Peyer's patch (tissue), 4 donors: Measurements from ENCODE around the gene GTF3C5. TPM values are rescaled to one million over a fixed set of nuclear protein-coding genes. Genes with fewer than 3 reads are reported as not detected.

Source experiments
- DNase-seq, 3 donors: peaks; one replicate each; pipeline ENCODE4 v3.0.0-alpha.2; 2017 to 2019
- H3K27ac ChIP-seq, 4 donors: fragments of 200-600 bp; sonication (generic); one replicate each; pipeline ENCODE4 v1.5.1; 2016 to 2019
- H3K27me3 ChIP-seq, 2 donors: fragments of 200-600 bp; sonication (generic); one replicate each; pipeline ENCODE4 v1.5.1; 2019
- H3K36me3 ChIP-seq, 3 donors: fragments of 200-600 bp; sonication (generic); one replicate each; pipeline ENCODE4 v1.5.1; 2016 to 2019
- H3K4me1 ChIP-seq, 4 donors: fragments of 200-600 bp; sonication (generic); one replicate each; pipeline ENCODE4 v1.5.1; 2016 to 2019
- H3K4me3 ChIP-seq, 4 donors: fragments of 200-600 bp; sonication (generic); 1 replicate in 3 of 4; 2 replicates in 1 of 4; pipeline ENCODE4 v1.5.1; 2016 to 2019; ENCODE audit warnings: mild to moderate bottlenecking in 1 of 4
- H3K9me3 ChIP-seq, 4 donors: fragments of 200-600 bp; sonication (generic); one replicate each; pipeline ENCODE4 v1.5.1; 2016 to 2019; ENCODE audit warnings: mild to moderate bottlenecking in 1 of 4
- POLR2A ChIP-seq, 2 donors: fragments of 450-650 bp; IDR thresholded peaks; one replicate each; pipeline ENCODE4 v1.5.1; 2017; ENCODE audit warnings: antibody characterized with exemption in 2 of 2, mild to moderate bottlenecking in 2 of 2, moderate library complexity in 2 of 2
- total RNA-seq, 4 donors: library from RNA; depleted of rRNA; stranded (reverse); fragments of >200 nt; gene quantifications; one replicate each; pipeline ENCODE4 v1.1.0, GENCODE V29; 2016
- TF ChIP-seq, protein P1 (sequence below), 6 experiments: fragments of 450-650 bp in 4 of 6; fragments of 200-600 bp in 2 of 6; sonication (generic) in 1 of 6; IDR thresholded peaks; one replicate each; pipeline ENCODE4 v1.5.1; 2017 to 2019; ENCODE audit warnings: antibody characterized with exemption in 6 of 6, mild to moderate bottlenecking in 3 of 6, moderate library complexity in 1 of 6

Gene GTF3C5
- total RNA-seq, 4 donors from 2014 or later, result 63.7 to 103 (median 73.5) TPM

DNA sequence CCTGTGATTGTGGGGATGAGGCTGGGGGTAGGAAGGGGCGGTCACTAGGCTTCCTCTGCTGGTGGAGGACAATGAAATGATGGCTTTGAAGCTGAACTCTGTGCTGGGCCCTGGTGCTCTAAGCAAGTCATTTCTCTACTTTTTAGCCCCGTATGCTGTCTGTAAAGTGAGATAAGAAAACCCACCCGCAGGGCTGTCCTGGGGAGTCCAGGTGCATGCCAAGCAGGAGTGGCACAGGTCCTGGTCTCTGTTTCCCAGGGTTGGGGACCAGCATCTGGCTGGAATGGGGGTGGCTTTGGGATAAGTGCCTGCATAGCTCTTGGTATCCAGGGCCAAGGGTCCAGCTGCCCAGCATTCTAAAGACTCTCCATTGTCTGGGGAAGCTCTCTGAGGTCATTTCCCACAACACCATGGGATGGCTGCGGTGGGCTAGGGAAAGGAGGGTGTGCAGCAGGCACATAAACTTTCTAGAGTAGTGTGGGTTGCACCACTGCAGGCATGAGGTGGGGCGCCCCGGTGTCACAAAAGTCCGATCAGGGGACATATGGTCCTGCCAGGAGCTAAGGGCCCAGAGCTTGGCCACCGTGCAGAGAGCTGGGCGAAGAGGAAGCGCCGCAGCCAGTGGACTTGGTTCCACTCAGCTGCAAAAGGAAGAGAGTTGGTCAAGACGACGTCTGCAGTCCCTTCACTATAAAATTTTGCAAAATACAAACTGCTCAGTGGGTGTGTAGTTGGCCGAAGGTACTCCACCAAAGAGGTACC, 25.6 kb upstream of the GTF3C5 start:
- no peak overlapping the region for H3K4me3 ChIP-seq
- TF ChIP-seq, protein P1, sequence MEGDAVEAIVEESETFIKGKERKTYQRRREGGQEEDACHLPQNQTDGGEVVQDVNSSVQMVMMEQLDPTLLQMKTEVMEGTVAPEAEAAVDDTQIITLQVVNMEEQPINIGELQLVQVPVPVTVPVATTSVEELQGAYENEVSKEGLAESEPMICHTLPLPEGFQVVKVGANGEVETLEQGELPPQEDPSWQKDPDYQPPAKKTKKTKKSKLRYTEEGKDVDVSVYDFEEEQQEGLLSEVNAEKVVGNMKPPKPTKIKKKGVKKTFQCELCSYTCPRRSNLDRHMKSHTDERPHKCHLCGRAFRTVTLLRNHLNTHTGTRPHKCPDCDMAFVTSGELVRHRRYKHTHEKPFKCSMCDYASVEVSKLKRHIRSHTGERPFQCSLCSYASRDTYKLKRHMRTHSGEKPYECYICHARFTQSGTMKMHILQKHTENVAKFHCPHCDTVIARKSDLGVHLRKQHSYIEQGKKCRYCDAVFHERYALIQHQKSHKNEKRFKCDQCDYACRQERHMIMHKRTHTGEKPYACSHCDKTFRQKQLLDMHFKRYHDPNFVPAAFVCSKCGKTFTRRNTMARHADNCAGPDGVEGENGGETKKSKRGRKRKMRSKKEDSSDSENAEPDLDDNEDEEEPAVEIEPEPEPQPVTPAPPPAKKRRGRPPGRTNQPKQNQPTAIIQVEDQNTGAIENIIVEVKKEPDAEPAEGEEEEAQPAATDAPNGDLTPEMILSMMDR (IDR thresholded peaks at IDR 0.05), result no peak
- TF ChIP-seq POLR2A (IDR thresholded peaks at IDR 0.05), result no peak
- H3K4me1 ChIP-seq, result no peaks in the 10 kb centered on the region
- H3K27ac ChIP-seq, result no peak overlapping the region
- H3K9me3 ChIP-seq, result no peaks in the 10 kb centered on the region
- DNase-seq, result peak in 1 of 3 donors; percentile 26
- no peaks in the 10 kb centered on the region for H3K36me3 ChIP-seq
- no peaks in the 10 kb centered on the region for H3K27me3 ChIP-seq

DNA sequence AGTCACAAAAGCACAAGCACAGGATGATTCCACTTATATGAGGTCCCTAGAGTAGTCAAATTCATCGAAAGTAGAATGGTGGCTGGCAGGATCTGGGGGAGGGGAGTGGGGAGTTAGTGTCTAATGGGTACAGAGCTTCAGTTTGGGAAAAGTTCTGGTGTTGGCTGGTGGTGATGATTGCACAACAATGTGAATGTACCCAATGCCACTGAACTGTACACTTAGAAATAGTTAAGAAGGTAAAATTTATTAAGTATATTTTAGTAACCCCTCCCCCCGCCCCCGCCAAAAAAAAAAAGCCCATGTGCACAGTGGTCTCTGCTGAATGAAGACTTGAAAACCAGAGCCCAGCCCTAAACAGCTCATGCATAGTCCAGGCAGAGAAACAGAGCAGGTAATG, 24.8 kb upstream of the GTF3C5 start:
- no peak overlapping the region for H3K27ac ChIP-seq
- TF ChIP-seq, protein P1 (IDR thresholded peaks at IDR 0.05), result no peak
- TF ChIP-seq POLR2A (IDR thresholded peaks at IDR 0.05), result no peak
- no peaks in the 10 kb centered on the region for H3K36me3 ChIP-seq
- no peaks in the 10 kb centered on the region for H3K27me3 ChIP-seq
- H3K4me3 ChIP-seq, result no peak overlapping the region
- H3K4me1 ChIP-seq, result no peaks in the 10 kb centered on the region
- no peak for DNase-seq
- no peaks in the 10 kb centered on the region for H3K9me3 ChIP-seq

DNA sequence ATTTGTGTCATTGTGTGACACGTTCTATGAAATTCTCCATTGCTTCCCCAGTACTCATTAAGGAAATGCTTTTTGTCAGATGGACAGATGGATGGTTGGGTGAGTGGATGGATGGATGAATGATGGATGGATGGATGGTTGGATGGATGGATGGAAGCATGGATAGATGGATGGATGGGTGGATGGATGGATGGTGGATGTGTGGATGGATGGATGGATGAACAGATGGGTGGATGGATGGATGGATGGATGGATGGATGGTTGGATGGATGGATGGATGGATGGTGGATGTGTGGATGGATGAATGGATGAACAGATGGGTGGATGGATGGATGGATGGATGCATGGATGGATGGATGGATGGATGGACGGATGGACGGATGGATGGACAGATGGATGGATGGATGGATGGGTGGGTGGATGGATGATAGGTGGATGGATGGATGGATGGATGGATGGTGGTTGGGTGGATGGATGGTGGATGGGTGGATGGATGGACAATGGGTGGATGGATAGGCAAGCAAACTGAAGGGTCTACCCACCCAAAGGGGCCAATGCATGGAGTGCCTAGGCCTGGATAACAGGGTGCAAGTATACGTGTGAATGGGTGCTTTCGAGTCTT, 24.0 kb upstream of the GTF3C5 start:
- H3K27me3 ChIP-seq, result no peaks in the 10 kb centered on the region
- no peaks in the 10 kb centered on the region for H3K4me1 ChIP-seq
- H3K36me3 ChIP-seq, result no peaks in the 10 kb centered on the region
- DNase-seq, result no peak
- no peak overlapping the region for H3K4me3 ChIP-seq
- TF ChIP-seq POLR2A (IDR thresholded peaks at IDR 0.05), result no peak
- TF ChIP-seq, protein P1 (IDR thresholded peaks at IDR 0.05), result no peak
- no peak overlapping the region for H3K27ac ChIP-seq
- H3K9me3 ChIP-seq, result no peaks in the 10 kb centered on the region

DNA sequence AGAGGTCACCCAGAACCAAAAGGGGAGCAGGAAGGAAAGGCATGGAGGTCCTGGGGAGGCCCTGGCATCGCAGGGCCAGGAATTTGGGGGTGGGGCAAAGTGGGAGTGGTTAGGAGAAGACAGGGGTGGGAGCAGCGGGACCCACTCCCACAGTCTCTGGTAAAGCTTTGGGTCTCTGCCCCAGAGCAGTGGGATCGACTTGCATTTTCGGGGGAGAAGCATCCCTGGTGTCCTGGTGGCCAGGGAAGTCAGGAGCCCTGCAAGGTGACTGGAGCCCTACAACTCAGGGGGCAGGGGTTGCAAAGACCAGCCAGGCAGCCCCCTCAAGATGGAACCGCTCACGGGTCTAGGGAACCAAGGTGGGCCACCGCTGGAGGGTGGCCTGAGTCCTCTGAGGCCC, 22.4 kb upstream of the GTF3C5 start:
- no peak overlapping the region for H3K27ac ChIP-seq
- DNase-seq, result peak in 1 of 3 donors; percentile 40
- H3K27me3 ChIP-seq, result no peaks in the 10 kb centered on the region

DNA sequence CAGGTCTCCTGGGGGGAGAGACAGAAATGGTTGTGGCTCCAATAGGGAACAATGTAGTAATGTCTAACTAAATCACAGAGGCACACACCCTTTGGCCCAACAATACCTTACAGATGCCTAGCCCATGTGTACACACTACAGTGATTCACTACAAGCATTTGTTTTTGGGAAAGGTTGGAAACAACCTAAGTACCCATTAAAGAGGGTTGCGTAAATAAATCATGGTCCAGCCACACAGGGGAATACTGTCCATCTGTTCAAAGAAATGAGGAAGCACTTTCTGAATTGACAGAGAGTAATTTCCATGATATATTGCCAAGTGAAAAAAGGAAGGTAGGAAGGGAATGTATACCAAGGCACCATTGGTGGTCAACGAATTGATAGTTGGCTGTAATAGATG, 22.0 kb upstream of the GTF3C5 start:
- H3K36me3 ChIP-seq, result no peaks in the 10 kb centered on the region
- H3K27ac ChIP-seq, result no peak overlapping the region
- DNase-seq, result no peak

More for the DNA sequence above, 22.4 kb upstream of the GTF3C5 start:
- H3K4me1 ChIP-seq, result no peaks in the 10 kb centered on the region
- H3K9me3 ChIP-seq, result no peaks in the 10 kb centered on the region
- TF ChIP-seq, protein P1 (IDR thresholded peaks at IDR 0.05), result no peak
- no peak for TF ChIP-seq POLR2A (IDR thresholded peaks at IDR 0.05)
- no peaks in the 10 kb centered on the region for H3K36me3 ChIP-seq
- H3K4me3 ChIP-seq, result no peak overlapping the region

More for the DNA sequence above, 22.0 kb upstream of the GTF3C5 start:
- TF ChIP-seq, protein P1 (IDR thresholded peaks at IDR 0.05), result no peak
- TF ChIP-seq POLR2A (IDR thresholded peaks at IDR 0.05), result no peak
- no peak overlapping the region for H3K4me3 ChIP-seq
- no peaks in the 10 kb centered on the region for H3K4me1 ChIP-seq
- no peaks in the 10 kb centered on the region for H3K27me3 ChIP-seq
- H3K9me3 ChIP-seq, result no peaks in the 10 kb centered on the region
